OCI-M2 (cell line): ENCODE results near the gene RREB1.

Experiments used
- DNase-seq: peaks from one replicate; lab custom pipeline; 2025; ENCODE audit not compliant: unreplicated experiment; lab: John Stamatoyannopoulos, UW

The RREB1 gene

GRCh38 chr6:7107578-7108195, at the start of gene RREB1:
Gene RREB1, plus strand, starts transcription at chr6:7107961. Its CDS starts 73,951 bp downstream, at chr6:7181912.
- DNase-seq = peak; percentile 54

GRCh38 chr6:7058250-7058923, 49.4 kb upstream of the RREB1 start:
- DNase-seq = no peak

DNA sequence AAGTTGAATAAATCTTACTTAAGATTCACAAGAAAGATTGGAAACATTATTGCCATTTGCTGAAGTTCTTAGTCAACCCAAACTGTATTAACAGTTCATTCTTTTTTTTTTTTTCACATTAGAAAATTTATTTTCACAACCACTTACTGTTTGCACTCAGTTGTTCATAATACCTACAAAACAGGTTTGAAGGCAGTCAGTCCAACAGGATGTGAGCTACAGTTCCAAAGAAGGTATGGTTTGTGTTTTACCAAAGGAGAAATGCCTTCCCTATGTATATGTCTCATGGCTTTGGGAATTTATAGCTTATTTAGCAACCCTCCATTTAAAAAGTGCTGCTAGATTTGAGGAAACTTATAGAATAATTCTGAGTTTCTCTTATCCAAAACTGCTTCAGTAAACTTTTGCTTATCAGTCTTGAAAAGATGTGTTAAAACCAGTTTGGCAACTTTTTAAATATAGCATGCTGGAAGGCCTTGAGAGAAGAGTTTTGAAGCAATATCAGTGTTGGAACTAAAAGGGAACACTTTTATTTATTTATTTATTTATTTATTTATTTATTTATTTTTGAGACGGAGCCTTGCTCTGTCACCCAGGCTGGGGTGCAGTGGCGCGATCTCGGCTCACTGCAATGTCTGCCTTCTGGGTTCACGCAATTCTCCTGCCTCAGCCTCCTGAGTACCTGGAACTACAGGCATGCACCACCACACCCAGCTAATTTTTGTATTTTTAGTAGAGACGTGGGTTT, 46.8 kb upstream of the RREB1 start:
- no peak for DNase-seq

- no peak for DNase-seq
Measured at GRCh38 chr6:7062451-7063162, 45.2 kb upstream of the RREB1 start.

DNA sequence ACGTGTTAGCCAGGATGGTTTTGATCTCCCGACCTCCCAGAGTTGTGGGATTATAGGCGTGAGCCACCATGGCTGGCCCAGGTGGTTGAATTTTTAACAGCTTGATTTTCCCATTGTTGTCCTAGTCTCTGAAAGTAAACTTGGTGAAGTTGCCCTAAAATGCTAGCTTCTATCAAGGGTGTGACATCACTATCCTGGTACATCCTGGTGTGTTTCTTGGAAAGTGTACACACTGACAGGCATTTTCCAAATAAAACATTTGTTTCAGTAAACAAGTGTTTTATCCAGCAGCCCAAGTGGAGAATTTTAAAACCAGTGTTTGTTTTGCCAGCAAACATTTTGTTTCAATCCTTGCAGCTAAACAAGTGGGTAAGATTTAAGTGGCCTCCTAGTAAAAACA, 40.5 kb upstream of the RREB1 start:
- DNase-seq = no peak

DNA sequence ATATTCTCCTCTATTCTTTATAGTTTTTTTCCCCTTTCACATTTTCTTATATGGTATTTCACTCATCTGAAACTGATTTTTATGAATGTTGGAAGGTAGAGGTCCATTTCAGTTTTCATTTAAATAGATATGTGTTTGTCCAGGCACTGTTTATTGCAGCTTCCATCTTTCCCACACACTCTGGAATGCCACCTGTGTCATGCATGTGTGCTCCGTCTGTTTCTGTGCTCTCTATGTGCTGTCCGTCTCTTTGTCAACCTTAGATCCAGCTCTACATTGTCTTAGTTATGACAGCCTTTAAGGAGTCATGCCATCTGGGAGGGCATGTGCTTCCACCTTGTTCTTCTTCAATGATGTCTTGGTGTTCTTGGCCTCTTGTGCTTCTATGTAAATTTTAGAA, 36.4 kb upstream of the RREB1 start:
- no peak for DNase-seq

DNA sequence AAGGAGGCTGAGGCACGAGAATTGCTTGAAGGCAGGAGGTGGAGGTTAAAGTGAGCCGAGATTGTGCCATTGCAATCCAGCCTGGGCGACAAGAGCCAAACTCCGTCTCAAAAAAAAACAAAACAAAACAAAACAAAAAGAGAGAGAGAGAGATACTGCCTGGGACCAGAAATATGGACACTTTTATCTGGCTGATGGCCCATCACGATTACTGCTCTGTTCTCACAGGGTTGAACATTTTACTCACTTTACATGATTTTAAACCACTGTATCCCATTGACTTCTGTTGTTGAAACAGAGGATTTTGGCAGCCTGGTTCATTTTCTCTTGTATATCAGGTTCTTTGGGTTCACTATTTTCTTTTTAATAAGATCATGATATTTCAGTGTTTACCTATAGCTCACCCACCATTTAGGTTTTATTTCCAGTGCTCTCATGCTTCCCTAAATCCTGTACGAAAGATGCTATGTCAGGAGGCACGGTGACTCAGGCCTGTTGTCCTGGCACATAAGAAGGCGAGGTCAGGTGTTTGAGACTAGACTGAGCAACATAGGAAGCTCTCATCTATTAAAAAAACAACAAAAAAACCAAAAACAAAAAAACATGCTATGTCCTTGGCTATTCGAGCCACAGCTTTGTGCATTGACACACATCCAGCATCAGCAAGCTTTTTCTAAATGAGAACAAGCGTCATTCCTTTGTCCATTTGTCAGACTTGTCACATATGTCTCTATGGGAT, 34.5 kb upstream of the RREB1 start:
- DNase-seq = no peak

DNA sequence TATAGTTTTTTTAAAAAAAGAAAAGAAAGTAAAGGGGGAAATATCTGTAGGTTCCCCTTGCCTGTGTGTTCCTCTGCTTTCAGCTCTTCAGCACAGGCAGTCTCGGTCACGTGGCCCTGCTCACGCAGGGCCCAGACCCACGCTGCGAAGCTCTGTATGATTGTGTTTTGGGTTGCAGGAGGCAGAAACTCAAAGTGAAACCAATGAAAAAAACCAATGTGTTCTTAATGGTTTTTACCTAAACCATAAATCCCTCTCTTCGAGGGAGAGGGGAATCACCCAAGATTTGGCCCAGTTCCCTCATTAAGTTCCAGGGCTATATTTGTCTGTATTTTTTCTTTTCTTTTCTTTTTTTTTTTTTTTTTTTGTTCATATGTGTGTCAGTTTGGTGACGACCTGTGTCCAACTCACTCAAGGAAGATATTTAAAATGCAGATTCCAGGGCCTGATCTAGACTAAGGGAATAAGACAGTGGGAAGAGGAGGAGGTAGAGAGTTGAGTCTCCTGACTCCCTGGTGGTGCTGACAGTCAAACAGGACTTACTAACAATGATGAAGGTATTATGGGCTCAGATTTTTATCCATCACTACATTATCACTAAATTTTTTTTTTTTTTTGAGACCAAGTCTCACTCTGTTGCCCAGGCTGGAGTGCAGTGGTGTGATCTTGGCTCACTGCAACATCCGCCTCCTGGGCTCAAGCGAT, 33.8 kb upstream of the RREB1 start:
- DNase-seq = no peak

DNA sequence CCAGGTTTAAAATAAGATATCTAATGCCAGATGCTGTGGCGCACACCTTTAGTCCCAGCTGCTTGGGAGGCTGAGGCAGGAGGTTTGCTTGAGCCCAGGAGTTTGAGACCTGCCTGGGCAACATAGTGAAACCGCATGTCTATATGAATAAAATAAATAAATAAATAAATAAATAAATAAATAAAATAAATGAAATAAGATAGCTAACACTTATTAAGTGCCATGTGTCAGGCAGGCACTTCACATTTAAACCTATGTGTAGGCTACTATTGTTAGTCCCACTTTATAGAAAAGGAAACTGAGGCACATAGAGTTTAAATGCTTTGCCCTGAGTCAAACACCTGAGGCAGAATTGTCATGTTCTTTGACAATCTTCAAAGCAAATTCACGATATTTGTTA, 32.9 kb upstream of the RREB1 start:
- no peak for DNase-seq

- DNase-seq = no peak
Measured at GRCh38 chr6:7075341-7076000, 32.3 kb upstream of the RREB1 start.

DNA sequence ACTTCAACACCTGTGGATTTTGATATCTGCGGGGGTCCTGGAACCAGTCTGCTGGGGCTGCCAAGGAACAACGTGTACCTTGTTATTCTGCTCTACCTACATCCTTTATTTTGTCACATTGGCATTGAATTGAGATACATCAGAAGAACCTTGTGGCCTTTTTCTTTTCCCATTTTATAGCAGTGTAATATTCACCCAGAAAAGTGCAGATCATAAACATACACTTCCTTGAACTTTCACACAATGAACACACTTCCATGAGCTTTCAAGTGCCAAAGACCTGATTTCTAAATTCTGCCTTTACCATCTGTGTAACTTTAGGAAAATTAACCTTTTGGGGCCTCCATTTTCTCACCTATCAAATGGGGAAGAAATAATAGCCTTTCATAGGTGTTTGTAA, 29.9 kb upstream of the RREB1 start:
- DNase-seq = no peak

DNA sequence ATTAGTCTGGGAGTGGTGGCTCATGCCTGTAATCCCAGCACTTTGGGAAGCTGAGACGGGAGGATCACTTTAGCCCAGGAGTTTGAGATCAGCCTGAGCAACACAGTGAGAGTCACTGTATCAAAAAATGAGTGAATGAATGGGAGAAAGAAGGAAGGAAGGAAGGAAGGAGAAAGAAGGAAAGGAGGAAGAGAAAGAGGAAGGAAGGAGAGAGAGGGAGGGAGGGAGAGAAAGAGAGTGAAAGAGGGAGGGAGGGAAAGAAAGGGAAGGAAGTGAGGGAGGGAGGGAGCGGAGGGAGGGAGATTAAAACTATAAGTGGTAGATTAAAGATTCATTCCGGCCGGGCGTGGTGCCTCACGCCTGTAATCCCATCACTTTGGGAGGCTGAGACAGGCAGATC, 28.9 kb upstream of the RREB1 start:
- DNase-seq = no peak

DNA sequence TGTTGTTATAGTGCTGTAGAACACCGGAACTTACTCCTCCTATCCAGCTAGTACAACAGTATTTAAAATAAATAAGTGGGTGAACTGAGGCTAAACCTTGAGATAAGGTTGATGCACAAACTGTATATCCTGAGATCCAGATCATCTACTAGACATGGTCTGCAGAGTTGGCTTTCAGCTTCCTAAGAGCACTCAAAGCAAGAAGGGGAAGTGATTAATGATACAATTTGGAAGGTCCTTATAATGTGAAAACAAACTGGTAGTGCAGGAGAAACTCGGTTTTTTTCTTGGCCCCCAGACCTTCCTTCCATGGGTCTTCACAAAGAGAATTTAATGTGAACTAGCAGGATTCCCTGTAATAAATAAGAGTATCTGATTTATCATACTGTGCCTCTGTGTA, 27.4 kb upstream of the RREB1 start:
- no peak for DNase-seq

GRCh38 chr6:7085911-7086310, 21.9 kb upstream of the RREB1 start:
- DNase-seq = no peak

DNA sequence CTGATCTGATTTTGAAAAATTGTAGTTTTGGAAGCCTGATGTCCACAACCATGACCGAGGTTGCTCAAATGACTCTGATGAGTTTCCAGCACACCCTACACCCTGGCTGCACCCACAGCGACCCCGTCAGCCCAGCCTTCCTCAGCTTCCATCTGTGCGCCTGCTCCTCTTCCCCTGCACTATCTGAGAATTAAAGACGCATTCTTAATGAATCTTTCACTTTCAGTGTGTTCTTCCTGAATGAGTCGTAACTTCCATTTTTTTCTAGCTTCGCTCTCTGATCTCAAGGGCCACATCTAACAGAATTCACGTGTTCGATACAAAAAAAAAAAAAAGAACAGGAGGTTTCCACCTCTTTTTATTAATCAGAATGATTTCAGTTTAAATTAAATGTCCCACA, 21.3 kb upstream of the RREB1 start:
- no peak for DNase-seq

DNA sequence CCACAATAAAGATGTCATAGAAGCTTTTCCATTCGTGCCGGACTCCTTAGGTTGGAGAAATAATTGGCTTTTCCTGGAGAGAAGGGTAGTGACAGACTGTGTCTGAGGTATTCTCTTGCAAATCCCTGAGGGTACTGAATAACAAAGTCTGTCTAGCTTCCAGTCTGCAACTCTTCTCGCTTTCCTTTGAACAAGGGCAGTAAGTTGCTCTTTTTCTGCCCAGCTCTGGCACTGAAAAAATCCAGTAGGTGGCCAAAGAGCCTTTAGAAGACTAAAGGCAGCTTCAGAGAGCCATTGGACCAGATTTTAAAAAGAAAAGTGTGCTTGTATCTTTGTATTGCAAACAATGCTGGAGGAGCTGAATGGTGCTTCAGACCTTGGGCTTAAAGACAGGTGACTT, 20.7 kb upstream of the RREB1 start:
- no peak for DNase-seq

GRCh38 chr6:7087491-7087979, 20.2 kb upstream of the RREB1 start:
- no peak for DNase-seq

DNA sequence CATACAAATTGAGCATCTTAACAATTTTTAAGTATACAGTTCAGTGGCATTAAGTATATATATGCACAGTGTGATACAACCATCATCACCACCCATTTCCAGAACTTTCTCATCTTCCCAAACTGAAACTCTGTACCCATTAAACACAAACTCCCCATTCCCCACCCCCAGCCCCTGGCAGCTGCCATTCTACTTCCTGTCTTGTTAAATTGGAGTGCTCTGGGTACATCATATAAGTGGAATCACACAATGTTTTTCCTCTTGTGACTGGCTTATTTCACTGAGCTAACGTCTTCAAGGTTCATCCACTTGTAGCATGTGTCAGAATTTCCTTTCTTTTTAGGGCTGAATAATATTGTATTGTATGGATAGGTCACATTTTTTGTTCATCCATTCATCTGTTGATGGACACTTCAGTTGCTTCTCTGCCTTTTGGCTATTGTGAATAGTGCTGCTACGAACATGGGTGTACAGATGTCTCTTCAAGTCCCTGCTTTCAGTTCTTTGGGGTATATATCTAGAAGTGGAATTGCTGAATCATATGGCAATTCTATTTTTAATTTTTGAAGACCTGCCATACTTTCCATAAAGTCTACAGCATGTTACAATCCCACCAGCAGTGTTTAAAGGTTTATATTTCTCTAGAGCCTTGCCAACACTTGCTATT, 19.6 kb upstream of the RREB1 start:
- no peak for DNase-seq

DNA sequence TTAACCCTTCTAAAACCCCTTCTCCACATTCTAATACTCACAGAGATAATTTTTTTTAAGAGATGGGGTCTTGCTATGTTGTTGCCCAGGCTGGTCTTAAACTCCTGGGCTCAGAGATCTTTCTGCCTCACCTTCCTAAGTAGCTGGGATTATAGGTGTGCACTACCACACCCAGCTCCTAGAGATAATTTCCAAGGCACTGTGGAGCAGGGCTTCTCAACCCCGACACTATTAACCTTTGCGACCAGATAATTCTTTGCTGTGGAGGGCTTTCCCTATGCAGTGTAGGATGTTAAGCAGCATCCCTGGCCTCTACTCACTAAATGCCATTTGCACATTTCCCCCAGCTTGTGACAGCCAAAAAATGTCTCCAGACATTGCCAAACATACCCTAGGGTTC, 8.8 kb upstream of the RREB1 start:
- no peak for DNase-seq
